ENCODE data around the gene UROD. TPM values are rescaled to one million over a fixed set of nuclear protein-coding genes. Genes with fewer than 3 reads are reported as not detected.
A peak's percentile ranks its signal among the peaks of the same experiment; 100 is the strongest.

UROD gene
- total RNA-seq, 1 donor from 2014 or later = 96.1 TPM

DNA sequence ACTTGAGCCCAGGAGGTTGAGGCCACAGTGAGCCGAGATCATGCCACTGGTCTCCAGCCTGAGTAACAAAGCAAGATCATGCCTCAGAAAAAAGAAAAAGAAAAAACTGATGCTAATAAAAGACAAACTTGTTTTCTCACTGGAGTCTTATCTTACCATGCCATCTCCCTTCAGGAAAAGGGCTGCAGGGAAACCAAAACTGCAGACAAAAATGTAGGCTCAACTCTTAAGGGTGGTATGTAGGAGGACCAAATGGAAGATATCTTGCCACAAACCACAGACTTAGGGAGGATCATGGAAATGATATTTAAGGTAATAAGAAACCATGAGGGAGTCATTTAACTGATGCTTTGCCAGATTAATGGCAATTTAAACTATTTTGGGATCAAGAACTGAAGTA is 32.9 kb downstream of the UROD start:
- TF ChIP-seq, protein P1, sequence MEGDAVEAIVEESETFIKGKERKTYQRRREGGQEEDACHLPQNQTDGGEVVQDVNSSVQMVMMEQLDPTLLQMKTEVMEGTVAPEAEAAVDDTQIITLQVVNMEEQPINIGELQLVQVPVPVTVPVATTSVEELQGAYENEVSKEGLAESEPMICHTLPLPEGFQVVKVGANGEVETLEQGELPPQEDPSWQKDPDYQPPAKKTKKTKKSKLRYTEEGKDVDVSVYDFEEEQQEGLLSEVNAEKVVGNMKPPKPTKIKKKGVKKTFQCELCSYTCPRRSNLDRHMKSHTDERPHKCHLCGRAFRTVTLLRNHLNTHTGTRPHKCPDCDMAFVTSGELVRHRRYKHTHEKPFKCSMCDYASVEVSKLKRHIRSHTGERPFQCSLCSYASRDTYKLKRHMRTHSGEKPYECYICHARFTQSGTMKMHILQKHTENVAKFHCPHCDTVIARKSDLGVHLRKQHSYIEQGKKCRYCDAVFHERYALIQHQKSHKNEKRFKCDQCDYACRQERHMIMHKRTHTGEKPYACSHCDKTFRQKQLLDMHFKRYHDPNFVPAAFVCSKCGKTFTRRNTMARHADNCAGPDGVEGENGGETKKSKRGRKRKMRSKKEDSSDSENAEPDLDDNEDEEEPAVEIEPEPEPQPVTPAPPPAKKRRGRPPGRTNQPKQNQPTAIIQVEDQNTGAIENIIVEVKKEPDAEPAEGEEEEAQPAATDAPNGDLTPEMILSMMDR (IDR thresholded peaks at IDR 0.05; ENCODE audit: insufficient read depth, low read depth, low read length) = no peak
- no peak for TF ChIP-seq EZH2 (IDR thresholded peaks at IDR 0.05; ENCODE audit: insufficient read depth, low read length)
- Histone ChIP-seq H3K36me3 (ENCODE audit: insufficient read depth, low read length) (no peaks in the 10 kb centered on the region), H3K79me2 (ENCODE audit: insufficient read depth, low read length) (no peaks in the 10 kb centered on the region), H3K9me3 (ENCODE audit: insufficient read depth, low read depth, low read length) (no peaks in the 10 kb centered on the region), H2AFZ (ENCODE audit: low read depth, low read length) (no peak overlapping the region), H3K27me3 (ENCODE audit: insufficient read depth, low read length) (no peaks in the 10 kb centered on the region), H3K4me1 (ENCODE audit: insufficient read depth, low read length) (no peaks in the 10 kb centered on the region), H4K20me1 (ENCODE audit: insufficient read depth, low read length) (no peaks in the 10 kb centered on the region), H3K9ac (ENCODE audit: low read length) (no peak overlapping the region), H3K4me2 (ENCODE audit: low read length) (no peak overlapping the region), H3K27ac (ENCODE audit: low read depth, low read length) (no peak overlapping the region), H3K4me3 (ENCODE audit: insufficient read depth, low read depth, low read length) (no peak overlapping the region)
- Mint-ChIP-seq H3K4me1 (ENCODE audit: low read depth, unreplicated experiment) (no peaks in the 10 kb centered on the region), H3K9me3 (ENCODE audit: unreplicated experiment) (no peaks in the 10 kb centered on the region), H3K4me3 (ENCODE audit: unreplicated experiment) (no peak overlapping the region), H3K27me3 (ENCODE audit: low read depth, unreplicated experiment) (no peaks in the 10 kb centered on the region), H3K36me3 (ENCODE audit: low read depth, unreplicated experiment) (no peaks in the 10 kb centered on the region), H3K27ac (ENCODE audit: unreplicated experiment) (no peak overlapping the region)
- DNase-seq (ENCODE audit: low read depth) = peak; percentile 43
- no peak for FAIRE-seq

DNA sequence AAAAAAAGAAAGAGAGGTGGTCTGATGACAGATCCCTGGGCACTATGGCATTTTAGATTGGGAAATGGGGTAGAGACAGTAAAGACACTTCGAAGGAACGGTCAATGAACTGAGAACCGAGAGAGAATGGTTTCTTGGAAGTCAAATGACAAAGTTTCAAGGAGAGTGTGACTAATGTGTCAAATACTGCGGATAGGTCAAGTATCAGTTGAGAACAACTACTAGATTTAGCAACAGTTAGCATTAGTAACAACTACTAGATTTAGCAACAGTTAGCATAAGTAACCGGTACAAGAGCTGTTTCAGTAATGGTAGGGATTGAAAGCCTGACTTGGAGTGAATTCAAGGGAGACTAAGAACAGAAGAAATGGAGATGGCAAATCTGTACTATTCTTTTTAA is 35.0 kb downstream of the UROD start:
- H3K4me1 Mint-ChIP-seq (ENCODE audit: low read depth, unreplicated experiment) = no peaks in the 10 kb centered on the region
- H3K9me3 ChIP-seq (ENCODE audit: insufficient read depth, low read depth, low read length) = no peaks in the 10 kb centered on the region

More for the DNA sequence above, 35.0 kb downstream of the UROD start:
- DNase-seq (ENCODE audit: low read depth) = no peak
- no peaks in the 10 kb centered on the region for H3K36me3 Mint-ChIP-seq (ENCODE audit: low read depth, unreplicated experiment)
- H3K4me1 ChIP-seq (ENCODE audit: insufficient read depth, low read length) = no peaks in the 10 kb centered on the region
- H4K20me1 ChIP-seq (ENCODE audit: insufficient read depth, low read length) = no peaks in the 10 kb centered on the region
- no peaks in the 10 kb centered on the region for H3K9me3 Mint-ChIP-seq (ENCODE audit: unreplicated experiment)
- no peaks in the 10 kb centered on the region for H3K27me3 Mint-ChIP-seq (ENCODE audit: low read depth, unreplicated experiment)
- no peak overlapping the region for H3K27ac ChIP-seq (ENCODE audit: low read depth, low read length)
- no peaks in the 10 kb centered on the region for H3K36me3 ChIP-seq (ENCODE audit: insufficient read depth, low read length)
- no peak overlapping the region for H3K4me3 ChIP-seq (ENCODE audit: insufficient read depth, low read depth, low read length)
- TF ChIP-seq EZH2 (IDR thresholded peaks at IDR 0.05; ENCODE audit: insufficient read depth, low read length) = no peak
- TF ChIP-seq, protein P1 (IDR thresholded peaks at IDR 0.05; ENCODE audit: insufficient read depth, low read depth, low read length) = no peak
- no peak overlapping the region for H3K27ac Mint-ChIP-seq (ENCODE audit: unreplicated experiment)
- H3K4me3 Mint-ChIP-seq (ENCODE audit: unreplicated experiment) = no peak overlapping the region
- H3K9ac ChIP-seq (ENCODE audit: low read length) = no peak overlapping the region
- no peaks in the 10 kb centered on the region for H3K27me3 ChIP-seq (ENCODE audit: insufficient read depth, low read length)
- no peak overlapping the region for H2AFZ ChIP-seq (ENCODE audit: low read depth, low read length)
- H3K4me2 ChIP-seq (ENCODE audit: low read length) = no peak overlapping the region
- no peaks in the 10 kb centered on the region for H3K79me2 ChIP-seq (ENCODE audit: insufficient read depth, low read length)
- FAIRE-seq = no peak
